ENCODE data around the gene PRKAG2. TPM values are rescaled to one million over a fixed set of nuclear protein-coding genes. Genes with fewer than 3 reads are reported as not detected.

Gene PRKAG2
- total RNA-seq, 1 experiment from 2014 or later = 73.9 TPM

DNA sequence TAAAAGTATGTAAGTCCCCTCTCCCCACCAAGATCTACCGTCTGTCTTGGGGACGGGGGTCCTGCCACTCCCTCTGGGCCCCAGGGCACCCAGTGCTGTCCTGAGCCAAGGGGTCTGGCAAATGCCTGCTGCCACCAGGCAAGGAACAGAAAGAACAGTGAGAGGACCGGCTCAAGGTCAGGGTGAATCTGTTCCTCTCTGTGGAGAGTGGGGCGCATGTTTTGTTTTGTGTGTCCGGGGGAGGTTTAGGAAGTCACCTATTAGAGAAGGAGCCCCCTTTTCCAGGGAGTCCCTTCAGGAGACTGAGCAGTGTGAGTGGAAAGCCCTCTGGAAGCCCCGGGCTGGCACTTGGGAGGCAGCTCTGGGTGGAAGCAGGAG is 198.7 kb downstream of the PRKAG2 start:
- Mint-ChIP-seq H3K27me3 (ENCODE audit: insufficient read depth, unreplicated experiment) (no peaks in the 10 kb centered on the region), H3K4me1 (ENCODE audit: insufficient read depth, unreplicated experiment) (peaks cover 47% of the 10 kb centered on the region), H3K4me3 (ENCODE audit: unreplicated experiment) (no peak overlapping the region), H3K36me3 (ENCODE audit: insufficient read depth, unreplicated experiment) (no peaks in the 10 kb centered on the region), H3K27ac (ENCODE audit: low read depth, unreplicated experiment) (peak overlapping the region; percentile 98), H3K9me3 (ENCODE audit: unreplicated experiment) (no peaks in the 10 kb centered on the region)
- ChIA-PET CTCF (interaction anchor here (0.7 to 1.1 kb wide), 3 partner anchors 19 to 79 kb away, joined by 3 read pairs; no protein-coding TSS in a partner anchor), POLR2A (interaction anchor here (0.9 to 1.9 kb wide), 5 partner anchors 18 to 46 kb away, joined by 3 to 9 read pairs (median 4); no protein-coding TSS in a partner anchor)
- BruUV-seq (replicated peaks) = no TSS peak
- TF ChIP-seq, protein P1, sequence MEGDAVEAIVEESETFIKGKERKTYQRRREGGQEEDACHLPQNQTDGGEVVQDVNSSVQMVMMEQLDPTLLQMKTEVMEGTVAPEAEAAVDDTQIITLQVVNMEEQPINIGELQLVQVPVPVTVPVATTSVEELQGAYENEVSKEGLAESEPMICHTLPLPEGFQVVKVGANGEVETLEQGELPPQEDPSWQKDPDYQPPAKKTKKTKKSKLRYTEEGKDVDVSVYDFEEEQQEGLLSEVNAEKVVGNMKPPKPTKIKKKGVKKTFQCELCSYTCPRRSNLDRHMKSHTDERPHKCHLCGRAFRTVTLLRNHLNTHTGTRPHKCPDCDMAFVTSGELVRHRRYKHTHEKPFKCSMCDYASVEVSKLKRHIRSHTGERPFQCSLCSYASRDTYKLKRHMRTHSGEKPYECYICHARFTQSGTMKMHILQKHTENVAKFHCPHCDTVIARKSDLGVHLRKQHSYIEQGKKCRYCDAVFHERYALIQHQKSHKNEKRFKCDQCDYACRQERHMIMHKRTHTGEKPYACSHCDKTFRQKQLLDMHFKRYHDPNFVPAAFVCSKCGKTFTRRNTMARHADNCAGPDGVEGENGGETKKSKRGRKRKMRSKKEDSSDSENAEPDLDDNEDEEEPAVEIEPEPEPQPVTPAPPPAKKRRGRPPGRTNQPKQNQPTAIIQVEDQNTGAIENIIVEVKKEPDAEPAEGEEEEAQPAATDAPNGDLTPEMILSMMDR (IDR thresholded peaks at IDR 0.05; ENCODE audit: unreplicated experiment) = no peak
- intact Hi-C loops (cut with micrococcal nuclease) = no loop called here
- DNase-seq (ENCODE audit: unreplicated experiment) = no peak

DNA sequence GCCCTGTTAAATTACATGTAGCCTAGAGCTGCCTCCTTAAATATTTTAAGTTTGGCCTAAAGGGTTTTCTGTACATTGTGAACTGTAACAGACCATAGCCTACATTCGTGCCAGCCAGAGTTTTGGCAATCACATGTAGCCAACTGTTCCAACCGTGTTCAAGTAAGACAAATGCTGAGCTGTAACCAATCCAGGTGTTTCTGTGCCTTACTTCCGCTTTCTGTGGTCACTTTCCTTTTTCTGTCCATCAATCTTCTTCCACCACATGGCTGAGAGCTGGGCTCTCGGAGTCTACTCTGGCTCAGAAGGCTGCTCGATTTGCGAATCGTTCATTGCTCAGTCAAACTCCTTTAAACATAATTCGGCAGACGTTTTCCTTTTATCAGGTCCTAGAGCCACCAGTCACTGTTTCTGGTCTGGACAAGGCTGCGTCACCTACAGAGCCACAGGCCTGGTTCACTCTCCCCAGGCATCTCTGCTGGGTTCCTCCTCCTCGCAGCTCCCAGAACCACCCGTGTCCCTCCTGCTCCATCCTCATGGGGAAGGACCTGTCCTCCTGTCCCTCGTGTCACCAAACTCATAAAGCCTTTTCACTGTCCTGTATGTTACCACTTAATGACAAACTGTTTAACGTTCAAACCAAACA is 199.2 kb downstream of the PRKAG2 start:
- CTCF ChIA-PET = interaction anchor here (0.9 to 1.2 kb wide), 4 partner anchors 20 to 68 kb away, joined by 3 to 5 read pairs (median 3); no protein-coding TSS in a partner anchor
- POLR2A ChIA-PET = interaction anchor here (0.9 to 1.9 kb wide), 9 partner anchors 8 to 81 kb away, joined by 3 to 9 read pairs (median 3); no protein-coding TSS in a partner anchor
- BruUV-seq (replicated peaks) = no TSS peak
- no peak overlapping the region for H3K4me3 Mint-ChIP-seq (ENCODE audit: unreplicated experiment)
- H3K9me3 Mint-ChIP-seq (ENCODE audit: unreplicated experiment) = no peaks in the 10 kb centered on the region
- peaks cover 51% of the 10 kb centered on the region for H3K4me1 Mint-ChIP-seq (ENCODE audit: insufficient read depth, unreplicated experiment)
- intact Hi-C loops (cut with micrococcal nuclease) = no loop called here
- H3K36me3 Mint-ChIP-seq (ENCODE audit: insufficient read depth, unreplicated experiment) = no peaks in the 10 kb centered on the region
- H3K27me3 Mint-ChIP-seq (ENCODE audit: insufficient read depth, unreplicated experiment) = no peaks in the 10 kb centered on the region
- no peak for DNase-seq (ENCODE audit: unreplicated experiment)
- H3K27ac Mint-ChIP-seq (ENCODE audit: low read depth, unreplicated experiment) = peak overlapping the region; percentile 98
- TF ChIP-seq, protein P1 (IDR thresholded peaks at IDR 0.05; ENCODE audit: unreplicated experiment) = no peak

DNA sequence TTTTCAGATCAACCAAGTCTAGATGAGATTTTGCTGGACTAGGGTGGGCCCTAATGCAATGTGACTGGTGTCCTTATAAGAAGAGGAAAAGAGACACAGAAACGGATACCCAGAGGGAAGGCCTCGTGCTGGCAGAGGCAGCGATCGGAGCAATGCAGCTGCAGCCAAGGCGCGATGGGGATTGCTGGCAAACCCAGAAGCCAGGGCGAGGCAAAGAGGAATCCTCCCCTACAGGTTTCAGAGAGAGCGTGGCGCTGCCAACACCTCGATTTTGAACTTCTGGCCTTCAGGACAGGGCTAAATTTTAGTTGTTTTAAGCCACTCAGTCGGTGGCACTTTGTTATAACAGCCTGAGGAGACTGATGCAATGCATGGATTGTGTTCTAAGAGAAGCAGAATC is 200.2 kb downstream of the PRKAG2 start:
- Mint-ChIP-seq H3K27me3 (ENCODE audit: insufficient read depth, unreplicated experiment) (no peaks in the 10 kb centered on the region), H3K4me1 (ENCODE audit: insufficient read depth, unreplicated experiment) (peaks cover 51% of the 10 kb centered on the region), H3K27ac (ENCODE audit: low read depth, unreplicated experiment) (no peak overlapping the region), H3K36me3 (ENCODE audit: insufficient read depth, unreplicated experiment) (no peaks in the 10 kb centered on the region), H3K9me3 (ENCODE audit: unreplicated experiment) (no peaks in the 10 kb centered on the region), H3K4me3 (ENCODE audit: unreplicated experiment) (no peak overlapping the region)
- CTCF ChIA-PET = interaction anchor here (1.0 to 1.2 kb wide), 2 partner anchors 45 to 68 kb away, joined by 3 to 5 read pairs; no protein-coding TSS in a partner anchor
- BruUV-seq (replicated peaks) = no TSS peak
- intact Hi-C loops (cut with micrococcal nuclease) = no loop called here
- TF ChIP-seq, protein P1 (IDR thresholded peaks at IDR 0.05; ENCODE audit: unreplicated experiment) = no peak
- DNase-seq (ENCODE audit: unreplicated experiment) = no peak
- POLR2A ChIA-PET = interaction anchor here (0.8 to 1.9 kb wide), 7 partner anchors 9 to 80 kb away, joined by 3 to 9 read pairs (median 3); no protein-coding TSS in a partner anchor

DNA sequence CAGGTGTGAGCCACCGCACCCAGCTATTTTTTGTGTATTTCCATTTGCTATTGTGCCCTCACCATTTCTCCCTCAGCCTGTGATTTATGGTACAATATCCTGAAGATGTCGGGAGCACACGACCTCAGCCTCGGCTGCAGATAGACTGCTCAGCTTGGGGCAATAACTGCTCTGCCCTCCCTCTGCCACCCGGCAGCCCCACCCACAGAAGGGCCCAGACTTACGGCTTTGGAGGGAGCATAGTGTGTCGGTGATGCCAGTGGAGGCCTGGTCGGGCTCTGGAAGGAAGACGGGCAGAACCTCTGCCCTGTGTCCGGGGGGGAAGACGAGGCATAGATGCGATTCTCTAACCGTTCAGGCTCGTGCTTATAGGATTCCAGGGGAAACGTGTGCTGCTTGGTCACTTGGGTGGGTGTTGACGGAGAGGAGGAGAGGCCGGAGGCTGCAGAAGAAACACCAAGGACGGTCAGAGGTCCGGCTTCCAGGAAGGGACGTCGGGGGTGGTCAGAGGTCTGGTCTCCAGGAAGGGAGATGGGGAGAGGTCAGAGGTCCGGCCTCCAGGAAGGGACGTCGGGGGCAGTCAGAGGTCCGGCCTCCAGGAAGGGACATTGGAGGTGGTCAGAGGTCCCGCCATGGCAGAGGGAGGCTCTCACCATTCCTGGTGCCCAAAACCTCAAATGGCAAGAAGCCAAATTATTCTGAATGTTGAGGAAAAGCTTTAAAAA is 201.6 kb downstream of the PRKAG2 start:
- Mint-ChIP-seq H3K4me3 (ENCODE audit: unreplicated experiment) (no peak overlapping the region), H3K9me3 (ENCODE audit: unreplicated experiment) (no peaks in the 10 kb centered on the region), H3K27ac (ENCODE audit: low read depth, unreplicated experiment) (no peak overlapping the region), H3K4me1 (ENCODE audit: insufficient read depth, unreplicated experiment) (peaks cover 45% of the 10 kb centered on the region), H3K27me3 (ENCODE audit: insufficient read depth, unreplicated experiment) (no peaks in the 10 kb centered on the region), H3K36me3 (ENCODE audit: insufficient read depth, unreplicated experiment) (peaks cover 3% of the 10 kb centered on the region)
- CTCF ChIA-PET = interaction anchor here (0.7 to 1.0 kb wide), 2 partner anchors 14 to 16 kb away, joined by 3 read pairs; no protein-coding TSS in a partner anchor
- no peak for DNase-seq (ENCODE audit: unreplicated experiment)
- POLR2A ChIA-PET = interaction anchor here (1.0 to 1.2 kb wide), 3 partner anchors 25 to 42 kb away, joined by 3 to 4 read pairs (median 3); no protein-coding TSS in a partner anchor
- intact Hi-C loops (cut with micrococcal nuclease) = no loop called here
- TF ChIP-seq, protein P1 (IDR thresholded peaks at IDR 0.05; ENCODE audit: unreplicated experiment) = no peak
- no TSS peak for BruUV-seq (replicated peaks)
